Epithelial cell of proximal tubule (primary cell): ENCODE measurements around the gene LDLRAD3. TPM values are rescaled to one million over a fixed set of nuclear protein-coding genes. Genes with fewer than 3 reads are reported as not detected.

Experiments
- DNase-seq: peaks from one replicate; pipeline ENCODE4 v3.0.0-alpha.2; 2011; ENCODE audit warnings: low read depth
- H3K4me3 ChIP-seq: 2 replicates; pipeline ENCODE4 v1.5.1; 2011; ENCODE audit warnings: low read depth, mild to moderate bottlenecking, low read length
- CTCF ChIP-seq: conservative IDR thresholded peaks from 2 replicates; pipeline ENCODE4 v1.5.1; 2012; ENCODE audit warnings: low read depth, mild to moderate bottlenecking, low read length
- total RNA-seq: library from RNA; depleted of rRNA; stranded (reverse); fragments of >200 nt; gene quantifications from 2 replicates; pipeline ENCODE4 v1.2.3, GENCODE V29; 2015

LDLRAD3 gene
- total RNA-seq, 1 donor from 2014 or later: 8.2 TPM

- no peak overlapping the region for H3K4me3 ChIP-seq
- no peak for DNase-seq
Measured at GRCh38 chr11:36092314-36093030, 148.6 kb downstream of the LDLRAD3 start.

GRCh38 chr11:36093548-36093947 is 149.7 kb downstream of the LDLRAD3 start:
- no peak for TF ChIP-seq CTCF
- H3K4me3 ChIP-seq: no peak overlapping the region
- DNase-seq: no peak

More at GRCh38 chr11:36092314-36093030, 148.6 kb downstream of the LDLRAD3 start:
- TF ChIP-seq CTCF: no peak

GRCh38 chr11:36094164-36094563 is 150.3 kb downstream of the LDLRAD3 start:
- DNase-seq: no peak
- H3K4me3 ChIP-seq: no peak overlapping the region
- TF ChIP-seq CTCF: no peak

GRCh38 chr11:36095716-36096115 is 151.9 kb downstream of the LDLRAD3 start:
- H3K4me3 ChIP-seq: no peak overlapping the region
- no peak for TF ChIP-seq CTCF
- no peak for DNase-seq

- H3K4me3 ChIP-seq: no peak overlapping the region
- no peak for TF ChIP-seq CTCF
- no peak for DNase-seq
Measured at GRCh38 chr11:36097219-36097650, 153.4 kb downstream of the LDLRAD3 start.

GRCh38 chr11:36098087-36098486 is 154.2 kb downstream of the LDLRAD3 start:
- H3K4me3 ChIP-seq: no peak overlapping the region
- DNase-seq: no peak
- TF ChIP-seq CTCF: no peak

GRCh38 chr11:36098853-36099375 is 155.1 kb downstream of the LDLRAD3 start:
- H3K4me3 ChIP-seq: no peak overlapping the region
- DNase-seq: no peak
- no peak for TF ChIP-seq CTCF
